ENCODE data around the gene STARD13. TPM values are rescaled to one million over a fixed set of nuclear protein-coding genes. Genes with fewer than 3 reads are reported as not detected.

Gene STARD13
- total and polyA plus RNA-seq, 8 donors = 7.8 to 29.4 (median 16.2) TPM

GRCh38 chr13:33070713-33071112 lies 214.8 kb downstream of the STARD13 start:
- 65 to 73% methylated on average over 2 of the region's 2 CpGs for WGBS, 2 donors
- Histone ChIP-seq H3K9me3 (no peaks in the 10 kb centered on the region), H3K36me3 (no peaks in the 10 kb centered on the region), H3K27ac (no peak overlapping the region), H3K27me3 (no peaks in the 10 kb centered on the region), H3K4me1 (no peaks in the 10 kb centered on the region), H3K4me3 (no peak overlapping the region)
- ATAC-seq (no peak), DNase-seq (no peak), FAIRE-seq (no peak)
- no peak for TF ChIP-seq CTCF (IDR thresholded peaks at IDR 0.05)
- intact Hi-C loops (cut with DNase I) = no loop called here

GRCh38 chr13:33069365-33069764 lies 216.2 kb downstream of the STARD13 start:
- FAIRE-seq (no peak), DNase-seq (no peak), ATAC-seq (peak in 1 of 4 donors; percentile 39)
- H3K4me3 ChIP-seq = no peak overlapping the region
- TF ChIP-seq CTCF (IDR thresholded peaks at IDR 0.05) = no peak
- H3K27ac ChIP-seq = no peak overlapping the region
- H3K36me3 ChIP-seq = no peaks in the 10 kb centered on the region
- intact Hi-C loops (cut with DNase I) = no loop called here
- H3K9me3 ChIP-seq = no peaks in the 10 kb centered on the region
- H3K27me3 ChIP-seq = no peaks in the 10 kb centered on the region
- WGBS, 2 donors = 50 to 67% methylated on average over 2 of the region's 2 CpGs
- H3K4me1 ChIP-seq = no peaks in the 10 kb centered on the region

- Histone ChIP-seq H3K4me1 (no peaks in the 10 kb centered on the region), H3K36me3 (no peaks in the 10 kb centered on the region), H3K27ac (no peak overlapping the region), H3K4me3 (no peak overlapping the region), H3K9me3 (no peaks in the 10 kb centered on the region), H3K27me3 (no peaks in the 10 kb centered on the region)
- no peak for FAIRE-seq
- DNase-seq = no peak
- intact Hi-C loops (cut with DNase I) = no loop called here
- TF ChIP-seq CTCF (IDR thresholded peaks at IDR 0.05) = no peak
- no peak for ATAC-seq
- 95 to 96% methylated on average over 18 of the region's 18 CpGs for WGBS, 2 donors
Measured at GRCh38 chr13:33066329-33066728, 219.2 kb downstream of the STARD13 start.

GRCh38 chr13:33060815-33061214 lies 224.7 kb downstream of the STARD13 start:
- 87 to 91% methylated on average over 15 of the region's 15 CpGs for whole genome bisulfite sequencing, 2 donors
- no peak overlapping the region for H3K4me3 ChIP-seq
- TF ChIP-seq CTCF (IDR thresholded peaks at IDR 0.05) = no peak
- no peak overlapping the region for H3K27ac ChIP-seq
- no peaks in the 10 kb centered on the region for H3K27me3 ChIP-seq
- H3K9me3 ChIP-seq = no peaks in the 10 kb centered on the region
- FAIRE-seq (no peak), ATAC-seq (peak in 1 of 4 donors; percentile 32), DNase-seq (peak in 1 of 6 donors; percentile 33)
- no peaks in the 10 kb centered on the region for H3K4me1 ChIP-seq
- H3K36me3 ChIP-seq = no peaks in the 10 kb centered on the region
- intact Hi-C loops (cut with DNase I) = no loop called here

GRCh38 chr13:33058776-33059327 lies 226.7 kb downstream of the STARD13 start:
- TF ChIP-seq CTCF (IDR thresholded peaks at IDR 0.05) = no peak
- intact Hi-C loops (cut with DNase I) = no loop called here
- no peak for ATAC-seq
- Histone ChIP-seq H3K4me1 (no peaks in the 10 kb centered on the region), H3K27me3 (no peaks in the 10 kb centered on the region), H3K9me3 (no peaks in the 10 kb centered on the region), H3K4me3 (no peak overlapping the region), H3K27ac (no peak overlapping the region), H3K36me3 (no peaks in the 10 kb centered on the region)
- no peak for DNase-seq
- no peak for FAIRE-seq
- WGBS, 2 donors = 80 to 88% methylated on average over 3 of the region's 3 CpGs
